NCI-H1436 (cell line): ENCODE data around the gene ALOXE3.
A peak's percentile ranks its signal among the peaks of the same experiment; 100 is the strongest.

Experiments used
- DNase-seq: peaks from one replicate; lab custom pipeline; 2025; lab: John Stamatoyannopoulos, UW

ALOXE3 gene

DNA sequence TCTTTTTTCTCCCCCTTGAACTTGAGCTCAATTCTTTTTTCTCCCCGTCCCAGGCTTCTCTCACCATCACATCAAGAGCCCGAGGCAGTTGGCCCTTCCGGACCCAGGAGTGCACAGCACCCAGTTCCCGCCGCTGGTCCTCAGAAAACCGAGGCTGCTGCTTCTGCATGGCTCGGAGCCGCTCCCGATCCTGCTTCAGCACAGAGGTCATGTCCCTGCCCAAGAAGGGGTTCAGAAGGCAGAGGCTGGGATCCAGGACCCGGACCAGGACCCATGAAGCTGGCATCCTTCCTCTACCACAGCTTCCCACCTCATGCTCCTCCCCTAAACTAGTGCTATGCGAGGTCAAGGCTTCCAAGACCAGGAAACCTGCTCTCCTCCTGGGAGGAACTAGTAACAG, 23.4 kb upstream of the ALOXE3 start:
- DNase-seq = no peak

DNA sequence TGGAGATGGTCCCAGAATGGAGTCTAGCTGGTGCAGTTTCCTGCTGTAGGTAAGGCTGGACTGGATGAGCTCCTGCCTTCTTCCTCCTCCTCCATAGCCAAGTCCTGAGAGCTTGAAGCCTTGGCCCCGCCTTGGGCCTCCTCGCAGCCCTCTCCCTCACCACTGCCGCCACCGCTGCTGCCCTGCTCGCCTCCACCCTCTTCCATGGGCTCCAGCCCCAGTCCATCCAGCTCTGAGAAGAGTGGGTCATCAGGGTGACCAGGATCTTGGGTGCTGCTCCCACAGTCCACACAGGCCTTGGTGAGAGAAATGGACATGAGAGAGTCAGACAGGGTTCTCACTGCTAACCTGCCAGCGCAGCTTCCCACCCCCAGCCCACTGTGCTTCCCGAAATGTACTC, 22.7 kb upstream of the ALOXE3 start:
- no peak for DNase-seq

DNA sequence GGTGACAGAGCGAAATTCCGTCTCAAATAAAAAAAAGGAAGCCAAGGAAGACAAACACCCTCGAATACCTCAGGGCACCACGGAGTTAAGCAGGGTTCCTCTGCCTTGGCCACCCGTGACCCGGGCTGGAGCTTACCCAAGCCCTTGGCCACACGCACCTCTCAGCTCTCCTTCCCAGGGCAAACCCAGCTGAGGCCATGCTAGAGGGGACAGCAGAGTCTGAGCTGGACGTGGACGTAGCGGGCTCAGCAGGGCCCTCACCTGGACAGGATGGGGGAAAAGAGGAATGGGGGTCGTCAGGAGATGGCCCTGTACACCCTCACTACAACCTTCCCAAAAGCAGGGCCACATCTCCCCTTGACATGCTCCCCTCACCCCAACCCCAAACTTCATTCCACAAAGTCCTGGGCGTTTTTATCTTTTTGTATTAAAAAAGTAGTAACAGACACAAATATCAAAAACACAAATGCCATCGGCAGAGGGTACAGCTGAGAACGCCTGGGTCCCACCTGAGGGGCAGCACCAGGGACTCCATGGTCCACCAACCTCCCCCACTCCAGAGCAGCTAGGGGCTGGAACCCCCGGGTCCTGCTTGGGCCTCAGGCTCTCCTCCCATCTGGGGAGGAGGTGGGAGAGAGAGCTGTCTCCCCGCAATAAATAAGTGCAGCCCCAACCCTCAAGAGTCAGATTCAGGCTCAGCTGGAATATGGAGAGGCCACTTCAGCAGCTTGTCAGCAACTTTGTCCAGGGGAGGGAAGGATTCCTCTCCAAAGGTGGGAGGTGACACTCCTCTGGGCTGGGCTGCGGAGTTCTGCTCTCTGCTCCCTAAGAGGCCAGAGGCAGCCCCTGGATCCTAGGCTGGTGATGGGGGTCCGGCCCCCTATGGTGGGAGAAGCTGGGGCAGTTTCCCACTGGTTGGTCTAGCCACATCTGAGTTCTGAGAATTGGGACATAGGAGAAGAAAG, 22.0 kb upstream of the ALOXE3 start:
- DNase-seq = no peak

DNA sequence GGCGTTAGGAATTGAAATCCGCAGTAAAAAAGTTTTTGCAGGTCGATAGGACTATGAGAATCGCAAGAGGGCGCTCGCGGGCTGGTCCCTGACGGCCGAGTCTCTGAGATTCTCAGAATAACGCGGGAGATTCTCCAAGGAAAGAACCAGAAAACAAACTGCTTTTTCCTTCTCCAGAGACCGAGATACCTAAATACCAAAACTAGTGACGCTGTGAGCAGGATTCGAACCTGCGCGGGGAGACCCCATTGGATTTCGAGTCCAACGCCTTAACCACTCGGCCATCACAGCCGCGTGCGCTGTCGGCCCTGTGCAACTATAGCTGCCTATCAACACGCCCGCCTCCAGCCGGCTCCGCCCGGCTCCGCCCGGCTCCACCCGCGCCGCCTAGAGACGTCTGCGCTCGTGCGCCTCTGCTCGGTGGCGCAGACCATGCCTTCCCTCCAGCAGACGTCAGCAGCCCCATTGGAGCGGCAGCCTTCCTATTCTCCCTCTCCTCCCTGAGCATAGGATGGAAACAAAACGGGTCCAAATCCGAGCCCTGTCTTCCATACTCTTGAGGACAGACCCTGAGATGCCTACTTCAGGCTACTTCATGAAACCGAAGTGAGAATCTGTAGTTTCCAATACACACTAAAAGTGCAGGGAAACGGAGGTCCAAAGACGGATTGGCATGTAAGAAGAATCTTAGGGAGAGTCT, 20.5 kb upstream of the ALOXE3 start:
- peak; percentile 98 for DNase-seq

DNA sequence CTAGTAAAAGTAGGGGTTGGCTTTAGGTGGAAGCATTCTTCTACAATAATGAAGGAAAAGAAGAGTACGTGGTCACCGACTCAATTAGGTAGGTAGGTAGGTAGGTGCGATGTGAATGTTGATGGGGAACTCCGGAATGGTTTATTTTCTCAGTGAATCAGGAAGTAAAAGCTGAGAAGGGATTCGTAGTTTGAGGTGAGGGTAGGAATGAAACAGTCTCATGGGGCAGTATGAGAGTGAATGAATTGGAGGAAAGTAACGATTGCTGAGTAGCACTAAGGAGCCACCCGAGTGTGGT, 20.0 kb upstream of the ALOXE3 start:
- DNase-seq = no peak

DNA sequence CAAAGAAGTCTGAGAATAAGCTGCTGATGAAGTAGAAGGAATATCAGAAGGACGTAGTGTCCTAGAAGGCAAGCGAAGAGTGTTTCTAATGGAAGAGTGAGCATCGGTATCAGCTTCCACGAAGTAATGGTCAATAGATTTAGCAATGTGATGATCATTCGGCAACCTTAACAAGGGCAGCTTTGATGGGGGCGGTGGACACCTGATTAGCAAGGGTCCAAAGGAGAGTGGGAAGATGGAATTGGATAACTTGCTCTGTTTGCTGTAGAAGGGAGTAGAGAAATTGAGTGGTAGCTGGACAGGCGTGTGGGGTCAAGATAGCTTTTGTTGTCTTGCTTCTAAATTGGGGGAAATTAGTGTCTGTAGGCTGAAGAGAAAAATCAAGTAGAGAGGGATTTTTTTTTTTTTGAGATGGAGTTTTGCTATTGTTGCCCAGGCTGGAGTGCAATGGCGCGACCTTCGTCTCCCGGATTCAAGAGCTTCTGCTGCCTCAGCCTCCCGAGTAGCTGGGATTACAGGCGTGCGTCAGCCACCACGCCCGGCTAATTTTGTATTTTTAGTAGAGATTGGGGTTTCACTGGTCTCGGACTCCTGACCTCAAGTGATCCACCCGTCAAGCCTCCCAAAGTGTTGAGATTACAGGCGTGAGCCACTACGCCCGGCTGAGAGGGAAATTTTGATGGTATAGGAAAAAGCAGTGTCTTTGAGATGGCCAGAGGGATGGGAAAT, 19.5 kb upstream of the ALOXE3 start:
- no peak for DNase-seq

DNA sequence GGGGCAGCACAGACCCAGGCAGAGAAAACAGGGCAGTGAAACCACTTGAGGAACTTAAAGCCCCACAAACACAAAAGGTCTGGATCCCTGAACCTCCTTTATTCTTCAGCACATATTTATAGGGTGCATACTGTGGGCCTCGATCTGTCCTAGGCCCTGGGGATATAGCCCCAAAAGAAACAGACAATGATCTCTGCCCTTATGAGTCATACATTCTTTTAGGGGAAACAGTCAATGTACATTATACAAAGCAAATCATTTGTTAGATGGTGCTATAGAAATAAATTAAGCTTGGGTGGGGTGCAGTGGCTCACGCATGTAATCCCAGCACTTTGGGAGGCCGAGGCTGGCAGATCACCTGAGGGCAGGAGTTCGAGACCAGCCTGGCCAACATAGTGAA, 15.6 kb upstream of the ALOXE3 start:
- no peak for DNase-seq

DNA sequence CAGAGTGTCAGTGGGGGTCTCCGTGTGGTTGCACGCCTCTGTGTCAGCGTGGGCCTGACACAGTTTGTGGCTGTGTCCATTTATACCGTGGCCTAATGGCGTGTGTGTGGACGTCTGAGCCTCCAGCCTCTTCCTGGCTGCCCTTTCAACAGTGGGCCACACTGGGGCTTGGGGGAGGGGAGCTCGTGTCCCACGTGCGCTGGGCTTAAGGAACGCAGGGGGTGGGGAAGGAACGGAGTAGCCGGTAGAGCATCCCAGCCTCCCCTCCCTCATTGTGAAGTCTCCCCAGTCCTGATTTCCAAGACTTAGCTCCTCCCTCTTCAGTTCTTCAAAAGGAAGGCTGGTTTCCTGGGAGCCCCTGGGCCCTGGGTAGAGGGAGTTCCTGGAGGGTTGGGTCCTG, 15.1 kb upstream of the ALOXE3 start:
- no peak for DNase-seq

DNA sequence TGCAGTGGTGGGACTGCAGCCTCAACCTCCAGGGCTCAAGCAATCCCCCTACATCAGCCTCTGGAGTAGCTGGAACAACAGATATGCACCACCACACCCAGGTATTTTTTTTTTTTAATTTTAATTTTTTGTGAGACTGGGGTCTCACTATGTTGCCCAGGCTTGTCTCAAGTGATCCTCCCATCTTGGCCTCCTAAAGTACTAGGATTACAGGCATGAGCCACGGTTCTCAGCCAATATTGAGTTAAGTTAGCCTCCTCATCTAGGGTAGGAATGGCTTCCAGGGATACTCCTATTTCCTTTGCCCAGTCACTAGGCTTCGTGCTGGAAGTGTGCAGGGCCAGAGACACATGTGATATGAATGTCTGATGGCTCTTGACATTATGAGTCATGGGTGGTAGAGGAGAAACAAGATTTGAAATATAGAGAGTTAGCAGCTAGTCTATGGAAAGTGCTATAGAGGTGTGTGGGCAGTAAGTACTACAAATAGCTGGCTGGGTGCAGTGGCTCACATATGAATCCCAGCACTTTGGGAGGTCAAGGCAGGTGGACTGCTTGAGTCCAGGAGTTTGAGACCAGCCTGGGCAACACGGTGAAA, 13.6 kb upstream of the ALOXE3 start:
- DNase-seq = no peak

DNA sequence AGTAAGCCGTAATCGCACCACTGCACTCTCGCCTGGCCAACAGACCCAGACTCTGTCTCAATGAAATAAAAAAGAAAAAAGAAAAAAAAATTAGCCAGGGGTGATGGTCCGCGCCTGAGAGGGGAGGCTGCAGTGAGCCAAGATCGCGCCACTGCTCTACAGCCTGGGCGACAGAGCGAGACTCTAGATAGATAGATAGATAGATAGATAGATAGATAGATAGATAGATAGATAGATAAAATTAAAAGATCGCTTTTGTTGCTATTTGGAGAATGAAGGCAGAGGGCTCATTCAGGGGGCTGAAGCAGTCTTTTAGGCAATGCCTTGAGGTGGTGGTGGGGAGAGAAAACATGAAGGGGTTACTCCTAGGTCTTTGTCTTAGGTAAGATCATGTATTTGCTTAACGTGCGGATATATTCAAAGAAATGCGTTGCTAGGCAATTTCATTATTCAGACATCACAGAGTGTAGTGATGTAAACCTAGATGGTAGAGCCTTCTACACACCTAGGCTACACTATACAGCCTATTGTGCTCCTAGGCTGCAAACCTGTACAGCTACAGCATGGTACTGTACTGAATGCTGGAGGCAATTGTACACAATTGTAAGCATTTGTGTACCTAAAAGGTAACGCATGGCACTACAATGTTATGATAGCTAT, 9.9 kb upstream of the ALOXE3 start:
- DNase-seq = no peak

DNA sequence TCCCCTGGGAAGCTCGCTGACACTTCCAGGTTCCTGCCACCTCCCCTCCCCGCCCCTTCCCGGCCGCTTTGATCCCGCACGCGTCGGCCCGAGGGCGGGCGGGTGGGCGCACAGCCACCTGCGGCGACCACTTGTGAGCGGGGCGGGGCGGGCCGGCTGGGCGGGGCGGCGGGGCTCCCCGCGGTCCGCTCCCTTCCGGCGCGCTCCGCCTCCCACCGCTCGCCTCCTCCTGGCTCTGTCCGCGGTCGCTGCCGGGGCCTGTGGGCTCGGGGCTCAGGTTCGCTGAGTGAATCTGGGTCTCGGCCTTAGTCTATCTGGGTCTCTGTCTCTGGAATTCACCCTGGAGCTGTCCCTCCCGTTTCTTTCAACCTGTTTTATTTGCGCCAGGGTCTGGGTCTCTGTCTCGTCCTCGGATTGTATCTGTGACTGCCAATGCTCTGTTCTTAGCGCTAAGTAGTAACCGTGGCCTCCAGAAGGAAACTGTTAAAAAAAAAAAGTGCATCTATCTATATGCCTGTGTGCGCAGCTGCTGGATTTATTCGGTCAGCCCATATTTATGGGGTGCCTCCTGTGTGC, 8.3 kb upstream of the ALOXE3 start:
- peak; percentile 37 for DNase-seq

DNA sequence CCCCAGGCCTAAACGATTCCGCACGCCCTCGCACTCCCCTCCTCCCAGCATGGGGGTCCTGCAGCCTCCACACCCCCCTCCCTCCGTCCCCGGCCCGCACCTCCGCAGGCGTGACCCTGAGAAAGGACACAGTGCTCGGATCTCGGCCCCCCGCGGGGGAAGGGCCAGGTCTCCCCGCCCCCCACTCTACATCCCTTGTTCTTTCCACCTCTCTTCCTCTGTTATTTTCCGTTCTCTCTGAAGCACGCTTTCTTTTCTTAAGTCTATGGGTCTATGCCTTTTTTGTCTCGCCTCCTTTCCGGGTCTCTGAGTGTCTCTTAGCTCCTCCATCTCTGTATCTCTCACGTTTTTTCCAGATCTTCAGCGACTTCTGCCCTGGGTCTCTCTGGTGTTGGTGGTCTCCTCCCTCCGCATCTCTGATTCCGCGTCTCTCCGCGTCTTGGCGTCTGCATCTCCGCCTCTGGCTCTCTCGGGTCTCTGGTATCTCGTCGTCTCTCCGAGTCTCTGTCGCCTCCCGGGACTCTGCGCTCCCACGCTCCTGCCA, 7.7 kb upstream of the ALOXE3 start:
- DNase-seq = no peak

DNA sequence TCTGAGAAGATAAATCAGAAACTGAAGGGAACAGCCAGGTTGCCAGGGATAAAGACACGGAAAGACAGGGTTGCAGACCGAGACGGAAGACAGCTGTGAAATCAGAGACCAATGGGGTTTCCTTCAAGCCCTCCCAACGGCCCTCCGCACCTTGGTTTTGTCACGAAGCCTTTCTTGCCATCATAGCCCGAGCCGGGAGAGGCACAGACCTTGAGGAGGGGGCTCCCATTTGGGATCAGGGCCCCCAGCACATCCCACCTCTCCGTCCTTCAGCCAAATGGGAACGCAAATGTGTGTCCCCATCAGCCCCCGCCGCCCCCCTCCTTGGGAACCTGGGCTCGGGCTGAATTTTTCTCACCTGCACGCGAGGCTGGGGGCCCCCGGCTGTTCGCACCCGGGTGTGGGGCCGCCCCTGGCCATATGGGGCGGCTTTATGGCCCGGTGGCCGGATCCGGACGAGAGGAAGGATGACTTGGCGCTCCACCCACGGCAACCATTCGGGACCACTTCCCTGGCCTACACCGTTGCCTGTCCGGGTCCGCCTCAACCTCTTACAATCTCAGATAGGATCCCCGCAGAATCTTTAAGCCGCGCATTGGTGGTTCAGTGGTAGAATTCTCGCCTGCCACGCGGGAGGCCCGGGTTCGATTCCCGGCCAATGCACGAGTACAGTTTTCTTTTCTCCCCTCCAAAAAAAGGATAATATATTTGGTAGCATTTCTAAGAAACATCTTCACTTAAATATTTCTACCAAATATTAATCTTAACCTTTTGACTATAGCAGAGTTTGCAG, 7.0 kb upstream of the ALOXE3 start:
- peak; percentile 67 for DNase-seq

DNA sequence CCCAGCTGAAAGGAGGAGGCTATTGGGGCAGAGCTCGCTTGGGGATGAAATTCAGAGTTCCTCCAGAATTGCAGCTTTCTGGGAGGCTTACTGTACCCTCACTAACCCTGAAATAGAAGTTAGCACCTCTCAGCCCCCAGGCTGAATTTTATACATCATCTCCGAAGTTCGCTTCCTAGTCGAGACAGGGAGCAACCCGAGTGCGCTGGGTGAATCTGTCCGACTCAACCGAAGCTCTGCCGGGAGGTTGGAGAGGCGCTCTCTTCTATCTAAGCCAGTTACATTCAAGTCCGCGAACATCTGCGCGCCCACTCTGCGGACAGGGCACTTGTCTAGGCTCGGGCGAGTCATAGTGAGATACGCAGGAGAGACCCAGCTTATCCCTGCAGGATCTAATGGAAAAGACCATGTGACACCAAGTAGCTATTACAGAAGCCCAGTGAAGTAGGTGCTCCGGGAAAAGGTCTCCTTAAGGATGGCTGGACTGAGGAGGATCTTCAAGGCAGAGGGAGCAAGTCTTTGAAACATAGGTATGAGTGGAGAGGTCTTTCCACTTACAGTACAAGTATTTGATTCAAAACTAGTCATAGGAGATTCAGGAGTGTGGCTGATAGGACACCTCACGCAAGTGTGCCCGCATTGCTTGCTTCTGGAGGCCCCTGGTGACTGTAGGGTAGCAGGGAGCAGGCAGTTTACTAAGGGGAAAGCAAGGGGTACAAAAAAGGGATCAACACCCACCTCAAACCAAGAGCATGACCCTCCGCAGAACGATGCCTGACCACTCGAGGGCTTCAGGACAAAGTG, 6.2 kb upstream of the ALOXE3 start:
- DNase-seq = no peak

DNA sequence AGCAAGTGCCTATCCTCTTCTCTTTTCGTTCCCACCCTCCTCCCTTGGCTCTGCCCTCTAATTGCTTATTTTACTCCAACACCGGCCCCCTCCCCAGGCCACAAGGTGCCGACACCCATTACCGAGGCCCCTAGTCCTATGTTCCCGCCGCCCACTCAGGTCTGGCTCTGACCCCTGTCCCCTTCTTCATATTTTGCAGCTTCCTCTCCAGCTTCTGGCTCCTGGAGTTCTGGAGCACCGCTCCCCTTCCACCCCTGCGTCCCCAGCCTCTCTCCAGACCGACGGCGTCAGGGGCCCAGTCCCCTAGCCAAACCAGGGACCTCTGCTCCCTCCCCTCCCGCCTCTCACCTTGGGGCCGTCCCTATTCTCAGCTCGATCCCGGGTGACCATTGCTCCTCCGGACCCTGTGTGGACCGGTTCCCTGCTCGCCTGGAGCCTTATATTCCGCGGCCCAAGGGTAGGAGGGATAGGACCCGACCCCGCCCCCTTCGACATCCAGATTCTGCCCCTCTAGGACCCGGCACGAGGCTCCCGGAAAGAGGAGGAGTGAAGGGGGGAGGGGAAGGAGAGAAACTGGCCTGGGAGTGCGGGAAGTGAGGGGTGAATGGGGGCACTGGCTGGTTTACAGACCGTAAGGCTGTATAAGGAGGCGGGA, 5.5 kb upstream of the ALOXE3 start, which contains the start of gene HES7:
Gene HES7 (minus strand): TSS at position 412 of the 655 bp plus-strand sequence. CDS start 22 bp downstream, at position 390.
- no peak for DNase-seq

DNA sequence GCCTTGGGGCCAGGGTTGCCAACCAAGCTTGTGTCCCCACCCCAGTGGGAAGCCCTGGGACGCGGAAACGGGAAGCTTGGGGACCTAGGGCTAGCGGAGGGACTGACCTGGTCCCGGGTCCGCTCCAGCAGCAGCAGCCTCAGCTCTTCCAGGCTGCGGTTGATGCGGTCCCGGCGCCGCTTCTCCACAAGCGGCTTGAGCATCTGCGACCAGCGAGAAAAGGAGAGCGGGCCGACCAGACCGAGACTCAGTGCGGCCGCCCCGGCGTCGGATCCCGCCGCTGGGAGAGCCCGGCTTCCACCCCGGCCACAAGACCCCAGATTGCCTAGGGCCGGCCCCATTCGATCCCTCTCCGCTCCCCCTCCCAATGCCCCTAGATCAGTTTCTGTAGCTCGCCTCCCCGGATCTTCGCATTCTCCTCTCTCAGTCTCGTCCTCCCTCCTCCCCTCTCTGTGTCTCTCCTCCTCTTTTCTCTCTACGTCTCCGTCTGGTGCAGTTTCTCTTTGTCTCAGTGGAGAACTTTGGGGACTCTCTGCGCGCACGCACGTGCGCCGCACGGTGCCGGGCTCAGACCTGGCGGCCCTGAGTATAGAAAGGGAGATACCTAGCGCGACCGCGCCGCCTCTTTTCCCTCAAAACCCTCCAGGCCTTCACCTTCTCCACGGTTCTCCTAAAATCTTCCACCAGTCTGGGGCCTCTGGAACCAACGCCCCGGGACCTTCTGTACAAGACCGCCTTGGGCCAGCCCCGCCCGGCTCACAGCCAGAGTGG, 4.8 kb upstream of the ALOXE3 start:
- DNase-seq = no peak

DNA sequence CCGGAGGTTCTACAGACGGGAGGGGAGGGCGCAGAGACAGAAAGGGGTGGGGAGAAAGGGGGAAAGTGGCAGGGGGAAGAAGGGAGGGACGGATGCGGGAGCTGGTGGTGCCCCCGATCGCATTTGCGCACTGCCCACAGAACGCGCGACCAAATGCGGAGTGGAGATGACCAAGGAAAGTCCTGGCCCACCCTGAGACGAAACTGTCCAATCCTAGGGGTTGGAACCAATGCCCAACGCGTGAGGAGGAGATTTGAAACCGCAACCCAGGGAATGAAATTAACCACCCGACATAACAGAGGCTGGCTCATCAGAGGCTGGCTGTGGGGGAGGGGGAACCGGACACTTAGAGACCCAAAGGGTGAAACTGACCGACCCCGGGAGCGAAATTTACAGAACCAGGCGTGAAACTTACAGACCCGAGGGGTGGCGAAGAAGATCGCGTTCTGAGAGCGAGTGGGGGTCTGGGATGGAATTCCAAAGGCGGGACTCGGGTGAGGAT, 4.2 kb upstream of the ALOXE3 start:
- DNase-seq = no peak
